ENCODE results near the gene CACNA1B.

GRCh38 chr9:137949260-137949659 lies 71.7 kb downstream of the CACNA1B start:
- TF ChIP-seq CTCF (IDR thresholded peaks at IDR 0.05) (no peak), POLR2A (IDR thresholded peaks at IDR 0.05) (no peak), POLR2AphosphoS5 (IDR thresholded peaks at IDR 0.05) (no peak)

Measured in upper lobe of left lung (tissue), 4 donors.